Activated naive CD4-positive, alpha-beta T cell treated with anti-CD3 and anti-CD28 coated beads, Interleukin-2, amount 50 U/mL, for 72 hours (primary cell): Measurements from ENCODE around the gene GP9. TPM values are rescaled to one million over a fixed set of nuclear protein-coding genes. Genes with fewer than 3 reads are reported as not detected.

Experiments used
- ATAC-seq, 2 donors: fragments of 150-1000 bp; cut with Tn5 transposase; 2 replicates each; pipeline ENCODE4 v1.10.0; 2021; ENCODE audit warnings: mild to moderate bottlenecking in 2 of 2, moderate library complexity in 2 of 2
- DNase-seq, 2 donors: peaks; one replicate each; pipeline ENCODE4 v3.0.0; 2021 to 2022; ENCODE audit warnings: low spot score in 2 of 2
- H3K27ac Mint-ChIP-seq, 2 donors: one replicate each; pipeline ENCODE4 v1.8.0; 2022; ENCODE audit warnings: mild to moderate bottlenecking in 2 of 2, mixed read lengths in 2 of 2
- H3K36me3 Mint-ChIP-seq, 2 donors: one replicate each; pipeline ENCODE4 v1.8.0; 2022; ENCODE audit warnings: mixed read lengths in 2 of 2
- H3K9me3 Mint-ChIP-seq, 2 donors: one replicate each; pipeline ENCODE4 v1.8.0; 2022; ENCODE audit warnings: mixed read lengths in 2 of 2
- total RNA-seq, 2 donors: library from RNA; stranded (reverse); gene quantifications; one replicate each; pipeline ENCODE4 v1.2.3, GENCODE V29; 2022

GP9 gene
- total RNA-seq, 2 donors from 2014 or later, result not detected

GRCh38 chr3:129038121-129038855 is 22.3 kb upstream of the GP9 start:
- ATAC-seq (no peak), DNase-seq (no peak)
- Mint-ChIP-seq H3K36me3 (no peaks in the 10 kb centered on the region), H3K9me3 (no peaks in the 10 kb centered on the region), H3K27ac (no peak overlapping the region)

- Mint-ChIP-seq H3K27ac (no peak overlapping the region), H3K36me3 (no peaks in the 10 kb centered on the region), H3K9me3 (no peaks in the 10 kb centered on the region)
- ATAC-seq, result no peak
- DNase-seq, result no peak
These were observed 21.1 kb upstream of the GP9 start for GRCh38 chr3:129039271-129040038.

- ATAC-seq, result no peak
- no peak for DNase-seq
- no peak overlapping the region for H3K27ac Mint-ChIP-seq
- H3K9me3 Mint-ChIP-seq, result no peaks in the 10 kb centered on the region
- H3K36me3 Mint-ChIP-seq, result no peaks in the 10 kb centered on the region
These were observed 20.6 kb upstream of the GP9 start for GRCh38 chr3:129040039-129040336.

GRCh38 chr3:129040579-129041300 is 19.8 kb upstream of the GP9 start:
- DNase-seq (no peak), ATAC-seq (no peak)
- Mint-ChIP-seq H3K27ac (no peak overlapping the region), H3K9me3 (no peaks in the 10 kb centered on the region), H3K36me3 (no peaks in the 10 kb centered on the region)

GRCh38 chr3:129045675-129046036 is 14.9 kb upstream of the GP9 start:
- peak; percentile 43 to 69 for DNase-seq
- peaks cover 0 to 12% of the 10 kb centered on the region in 2 donors for H3K36me3 Mint-ChIP-seq
- ATAC-seq, result peak; percentile 91 to 93
- H3K27ac Mint-ChIP-seq, result no peak overlapping the region
- peaks cover 0 to 7% of the 10 kb centered on the region in 2 donors for H3K9me3 Mint-ChIP-seq

- H3K27ac Mint-ChIP-seq, result peak overlapping the region in 1 of 2 donors; percentile 20
- no peak for DNase-seq
- peaks cover 0 to 7% of the 10 kb centered on the region in 2 donors for H3K9me3 Mint-ChIP-seq
- peak; percentile 66 to 70 for ATAC-seq
- peaks cover 0 to 12% of the 10 kb centered on the region in 2 donors for H3K36me3 Mint-ChIP-seq
These were observed 14.4 kb upstream of the GP9 start for GRCh38 chr3:129046037-129046731.

GRCh38 chr3:129046732-129047552 is 13.6 kb upstream of the GP9 start:
- no peak for ATAC-seq
- Mint-ChIP-seq H3K36me3 (peaks cover 0 to 12% of the 10 kb centered on the region in 2 donors), H3K9me3 (peaks cover 0 to 7% of the 10 kb centered on the region in 2 donors), H3K27ac (peak overlapping the region in 1 of 2 donors; percentile 20)
- DNase-seq, result no peak

GRCh38 chr3:129047553-129047839 is 13.1 kb upstream of the GP9 start:
- ATAC-seq, result no peak
- Mint-ChIP-seq H3K27ac (no peak overlapping the region), H3K9me3 (peaks cover 0 to 7% of the 10 kb centered on the region in 2 donors), H3K36me3 (peaks cover 0 to 12% of the 10 kb centered on the region in 2 donors)
- DNase-seq, result no peak

GRCh38 chr3:129050556-129051295 is 9.9 kb upstream of the GP9 start:
- Mint-ChIP-seq H3K9me3 (peaks cover 0 to 7% of the 10 kb centered on the region in 2 donors), H3K36me3 (peaks cover 0 to 12% of the 10 kb centered on the region in 2 donors), H3K27ac (peak overlapping the region in 1 of 2 donors; percentile 13)
- DNase-seq, result no peak
- ATAC-seq, result no peak

- no peak for DNase-seq
- ATAC-seq, result no peak
- peaks cover 0 to 7% of the 10 kb centered on the region in 2 donors for H3K9me3 Mint-ChIP-seq
- H3K36me3 Mint-ChIP-seq, result peaks cover 0 to 12% of the 10 kb centered on the region in 2 donors
- peak overlapping the region in 1 of 2 donors; percentile 10 for H3K27ac Mint-ChIP-seq
These were observed 8.7 kb upstream of the GP9 start for GRCh38 chr3:129051871-129052340.

GRCh38 chr3:129052675-129053074 is 7.9 kb upstream of the GP9 start:
- ATAC-seq, result no peak
- DNase-seq, result no peak
- peaks cover 0 to 8% of the 10 kb centered on the region in 2 donors for H3K36me3 Mint-ChIP-seq
- H3K9me3 Mint-ChIP-seq, result peaks cover 0 to 7% of the 10 kb centered on the region in 2 donors
- no peak overlapping the region for H3K27ac Mint-ChIP-seq

- Mint-ChIP-seq H3K9me3 (no peaks in the 10 kb centered on the region), H3K36me3 (no peaks in the 10 kb centered on the region), H3K27ac (peak overlapping the region in 1 of 2 donors; percentile 95)
- ATAC-seq (no peak), DNase-seq (no peak)
These were observed 5.9 kb upstream of the GP9 start for GRCh38 chr3:129054605-129055104.

- ATAC-seq, result no peak
- no peaks in the 10 kb centered on the region for H3K36me3 Mint-ChIP-seq
- H3K9me3 Mint-ChIP-seq, result no peaks in the 10 kb centered on the region
- H3K27ac Mint-ChIP-seq, result peak overlapping the region in 1 of 2 donors; percentile 11
- no peak for DNase-seq
These were observed 4.0 kb upstream of the GP9 start for GRCh38 chr3:129056451-129057173.

GRCh38 chr3:129057249-129057648 is 3.3 kb upstream of the GP9 start:
- ATAC-seq, result no peak
- no peak for DNase-seq
- Mint-ChIP-seq H3K9me3 (no peaks in the 10 kb centered on the region), H3K27ac (peak overlapping the region in 1 of 2 donors; percentile 11), H3K36me3 (no peaks in the 10 kb centered on the region)
